Spleen (tissue), 7 donors: ENCODE measurements around the gene RHOB.

Experiments
- POLR2A ChIP-seq, 3 donors: fragments of 450-650 bp; IDR thresholded peaks; one replicate each; pipeline ENCODE4 v1.5.1; 2017; ENCODE audit warnings: antibody characterized with exemption in 3 of 3, mild to moderate bottlenecking in 1 of 3
- POLR2AphosphoS5 ChIP-seq, 3 donors: sonication (generic); formaldehyde crosslinking; IDR thresholded peaks; one replicate each; pipeline ENCODE4 v1.5.1; 2017; ENCODE audit warnings: antibody characterized with exemption in 3 of 3
- TF ChIP-seq, protein P1 (sequence below), 11 experiments: fragments of 200-600 bp in 7 of 11; fragments of 450-650 bp in 4 of 11; sonication (generic) in 4 of 11; IDR thresholded peaks in 8 of 11; conservative IDR thresholded peaks in 3 of 11; 1 replicate in 7 of 11; 2 replicates in 4 of 11; pipeline versions ENCODE4 v1.4.0 to v1.8.0; 2016 to 2021; ENCODE audit warnings: antibody characterized with exemption in 11 of 11, inconsistent platforms in 4 of 11, mild to moderate bottlenecking in 1 of 11
- donor health status: DM: no; HTN: no; CAD: no; lungs with moderate emphysema.
- donor health status: DM: no; HTN: no; CAD: no.
- donor health status: DM: no; HTN: no; CAD: no.

DNA sequence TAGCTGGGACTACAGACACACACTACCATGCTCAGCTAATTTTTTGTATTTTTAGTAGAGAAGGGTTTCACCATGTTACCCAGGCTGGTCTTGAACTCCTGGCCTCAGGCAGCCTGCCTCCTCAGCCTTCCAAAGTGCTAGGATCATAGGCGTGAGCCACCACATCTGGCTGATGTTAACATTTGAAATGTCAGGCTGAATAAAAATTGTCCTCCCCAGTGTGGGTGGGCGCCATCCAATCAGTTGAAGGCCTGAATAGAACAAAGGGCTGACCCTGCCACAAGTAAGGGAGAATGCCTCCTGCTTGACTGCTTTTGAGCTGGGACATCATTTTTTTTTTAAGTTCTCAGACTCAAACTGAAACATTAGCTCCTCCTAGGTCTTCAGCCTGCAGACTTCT, 21.0 kb upstream of the RHOB start:
- TF ChIP-seq, protein P1, sequence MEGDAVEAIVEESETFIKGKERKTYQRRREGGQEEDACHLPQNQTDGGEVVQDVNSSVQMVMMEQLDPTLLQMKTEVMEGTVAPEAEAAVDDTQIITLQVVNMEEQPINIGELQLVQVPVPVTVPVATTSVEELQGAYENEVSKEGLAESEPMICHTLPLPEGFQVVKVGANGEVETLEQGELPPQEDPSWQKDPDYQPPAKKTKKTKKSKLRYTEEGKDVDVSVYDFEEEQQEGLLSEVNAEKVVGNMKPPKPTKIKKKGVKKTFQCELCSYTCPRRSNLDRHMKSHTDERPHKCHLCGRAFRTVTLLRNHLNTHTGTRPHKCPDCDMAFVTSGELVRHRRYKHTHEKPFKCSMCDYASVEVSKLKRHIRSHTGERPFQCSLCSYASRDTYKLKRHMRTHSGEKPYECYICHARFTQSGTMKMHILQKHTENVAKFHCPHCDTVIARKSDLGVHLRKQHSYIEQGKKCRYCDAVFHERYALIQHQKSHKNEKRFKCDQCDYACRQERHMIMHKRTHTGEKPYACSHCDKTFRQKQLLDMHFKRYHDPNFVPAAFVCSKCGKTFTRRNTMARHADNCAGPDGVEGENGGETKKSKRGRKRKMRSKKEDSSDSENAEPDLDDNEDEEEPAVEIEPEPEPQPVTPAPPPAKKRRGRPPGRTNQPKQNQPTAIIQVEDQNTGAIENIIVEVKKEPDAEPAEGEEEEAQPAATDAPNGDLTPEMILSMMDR (IDR thresholded peaks at IDR 0.05 in 8 of 11, conservative IDR thresholded peaks at IDR 0.05 in 3 of 11) = no peak
- TF ChIP-seq POLR2A (IDR thresholded peaks at IDR 0.05) (no peak), POLR2AphosphoS5 (IDR thresholded peaks at IDR 0.05) (no peak)
